Ishikawa (cell line): ENCODE results near the gene SRD5A1.

ENCODE experiments used
- CEBPB ChIP-seq: IDR thresholded peaks from 2 replicates; pipeline ENCODE4 v1.6.1; 2012
- CREB1 ChIP-seq: IDR thresholded peaks from 2 replicates; pipeline ENCODE4 v1.6.1; 2012; ENCODE audit warnings: low read depth
- EGR1 ChIP-seq: IDR thresholded peaks from 2 replicates; pipeline ENCODE4 v1.6.1; 2012
- EP300 ChIP-seq: IDR thresholded peaks from 2 replicates; pipeline ENCODE4 v1.6.1; 2012; ENCODE audit warnings: borderline replicate concordance
- FOXM1 ChIP-seq: IDR thresholded peaks from 2 replicates; pipeline ENCODE4 v1.6.1; 2012; ENCODE audit warnings: low read depth, borderline replicate concordance
- MAX ChIP-seq: IDR thresholded peaks from 2 replicates; pipeline ENCODE4 v1.6.1; 2012
- NFIC ChIP-seq: IDR thresholded peaks from 2 replicates; pipeline ENCODE4 v1.6.1; 2012
- RAD21 ChIP-seq: IDR thresholded peaks from 2 replicates; pipeline ENCODE4 v1.6.1; 2012; ENCODE audit warnings: low read depth
- REST ChIP-seq: IDR thresholded peaks from 2 replicates; pipeline ENCODE4 v1.6.1; 2012; ENCODE audit warnings: low read depth, mild to moderate bottlenecking
- TAF1 ChIP-seq: IDR thresholded peaks from 2 replicates; pipeline ENCODE4 v1.6.1; 2012; ENCODE audit warnings: low read depth, mild to moderate bottlenecking
- TEAD4 ChIP-seq: IDR thresholded peaks from 2 replicates; pipeline ENCODE4 v1.6.1; 2012
- USF1 ChIP-seq: IDR thresholded peaks from 2 replicates; pipeline ENCODE4 v1.6.1; 2012
- YY1 ChIP-seq: IDR thresholded peaks from 2 replicates; pipeline ENCODE4 v1.6.1; 2012; ENCODE audit warnings: low read depth

Gene SRD5A1

GRCh38 chr5:6702633-6703032 is 69.4 kb downstream of the SRD5A1 start:
- TF ChIP-seq EP300, result no peak
- TF ChIP-seq YY1, result no peak
- TF ChIP-seq NFIC, result no peak
- no peak for TF ChIP-seq FOXM1
- no peak for TF ChIP-seq CEBPB
- no peak for TF ChIP-seq TEAD4
- no peak for TF ChIP-seq TAF1
- no peak for TF ChIP-seq REST
- no peak for TF ChIP-seq USF1
- TF ChIP-seq EGR1, result no peak

- TF ChIP-seq TAF1, result no peak
- no peak for TF ChIP-seq EGR1
- no peak for TF ChIP-seq REST
- TF ChIP-seq CREB1, result no peak
Observed at GRCh38 chr5:6703806-6704205, 70.6 kb downstream of the SRD5A1 start.

- TF ChIP-seq MAX, result no peak
- no peak for TF ChIP-seq TEAD4
- no peak for TF ChIP-seq EP300
- no peak for TF ChIP-seq REST
- TF ChIP-seq CREB1, result no peak
- TF ChIP-seq USF1, result no peak
- TF ChIP-seq RAD21, result no peak
Observed at GRCh38 chr5:6704361-6704851, 71.2 kb downstream of the SRD5A1 start.

- no peak for TF ChIP-seq NFIC
- TF ChIP-seq EGR1, result no peak
- TF ChIP-seq TAF1, result no peak
- no peak for TF ChIP-seq YY1
- no peak for TF ChIP-seq USF1
- TF ChIP-seq REST, result no peak
- no peak for TF ChIP-seq MAX
- TF ChIP-seq RAD21, result no peak
- no peak for TF ChIP-seq FOXM1
- TF ChIP-seq CEBPB, result no peak
Observed at GRCh38 chr5:6705088-6705487, 71.8 kb downstream of the SRD5A1 start.
